DOHH2 (cell line): ENCODE data around the gene MVB12B.

Source experiments
- EZH2phosphoT487 ChIP-seq: fragments of 200-600 bp; sonication (generic); IDR thresholded peaks from 2 replicates; pipeline ENCODE4 v1.6.1; 2017; ENCODE audit warnings: borderline replicate concordance, mild to moderate bottlenecking, antibody characterized with exemption, low read length, moderate library complexity, mixed read lengths
- TF ChIP-seq, protein P1 (sequence below): fragments of 200-600 bp; sonication (generic); IDR thresholded peaks from one replicate; pipeline ENCODE4 v1.5.1; 2014; ENCODE audit warnings: antibody characterized with exemption, mild to moderate bottlenecking, low read depth, low read length; ENCODE audit not compliant: poor library complexity, severe bottlenecking

DNA sequence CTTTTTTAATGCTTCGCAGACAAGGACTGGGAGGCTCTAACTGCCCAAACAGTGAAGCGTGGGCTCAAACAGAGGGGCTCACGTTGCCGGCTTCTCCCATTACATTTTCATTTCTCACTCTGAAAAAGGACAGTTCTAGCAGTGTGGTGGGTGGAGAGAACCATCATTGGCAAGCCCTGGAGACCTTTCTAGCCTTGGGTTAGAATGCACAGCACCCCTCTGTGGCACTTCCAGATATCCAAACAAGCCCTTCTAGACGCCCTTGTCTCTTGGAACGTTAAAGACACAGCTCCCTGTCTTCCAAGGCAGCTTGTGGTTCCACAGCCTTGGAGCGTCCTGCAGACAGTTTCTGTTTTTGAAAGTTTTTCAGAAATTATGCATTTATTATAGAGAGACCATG is 52.1 kb downstream of the MVB12B start:
- TF ChIP-seq, protein P1, sequence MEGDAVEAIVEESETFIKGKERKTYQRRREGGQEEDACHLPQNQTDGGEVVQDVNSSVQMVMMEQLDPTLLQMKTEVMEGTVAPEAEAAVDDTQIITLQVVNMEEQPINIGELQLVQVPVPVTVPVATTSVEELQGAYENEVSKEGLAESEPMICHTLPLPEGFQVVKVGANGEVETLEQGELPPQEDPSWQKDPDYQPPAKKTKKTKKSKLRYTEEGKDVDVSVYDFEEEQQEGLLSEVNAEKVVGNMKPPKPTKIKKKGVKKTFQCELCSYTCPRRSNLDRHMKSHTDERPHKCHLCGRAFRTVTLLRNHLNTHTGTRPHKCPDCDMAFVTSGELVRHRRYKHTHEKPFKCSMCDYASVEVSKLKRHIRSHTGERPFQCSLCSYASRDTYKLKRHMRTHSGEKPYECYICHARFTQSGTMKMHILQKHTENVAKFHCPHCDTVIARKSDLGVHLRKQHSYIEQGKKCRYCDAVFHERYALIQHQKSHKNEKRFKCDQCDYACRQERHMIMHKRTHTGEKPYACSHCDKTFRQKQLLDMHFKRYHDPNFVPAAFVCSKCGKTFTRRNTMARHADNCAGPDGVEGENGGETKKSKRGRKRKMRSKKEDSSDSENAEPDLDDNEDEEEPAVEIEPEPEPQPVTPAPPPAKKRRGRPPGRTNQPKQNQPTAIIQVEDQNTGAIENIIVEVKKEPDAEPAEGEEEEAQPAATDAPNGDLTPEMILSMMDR, result no peak
- no peak for TF ChIP-seq EZH2phosphoT487
